ENCODE data around the gene IL3. TPM values are rescaled to one million over a fixed set of nuclear protein-coding genes. Genes with fewer than 3 reads are reported as not detected.

Gene IL3
- total and polyA plus RNA-seq, 2 of the 4 experiments (the other 2 are of a cell fraction) = not detected

DNA sequence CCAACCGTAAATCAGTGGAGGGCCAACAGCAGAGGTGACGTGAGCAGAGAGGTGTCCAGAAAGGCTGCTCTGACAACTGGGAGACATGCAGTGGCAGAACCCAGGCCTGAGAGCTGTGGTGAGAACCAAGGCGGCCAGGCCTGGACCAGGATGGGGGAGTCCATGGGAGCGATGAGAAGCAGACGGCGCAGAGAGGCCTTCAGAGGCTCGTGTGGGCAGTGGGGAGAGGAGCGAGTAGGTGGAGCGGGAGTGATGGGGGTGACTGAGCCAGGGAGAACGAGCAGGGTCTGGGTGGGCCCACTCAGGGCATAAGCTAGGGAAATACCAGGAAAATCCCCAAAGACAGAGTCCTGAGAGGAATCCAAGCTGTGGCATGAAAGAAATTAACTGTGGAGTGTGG, 7.9 kb upstream of the IL3 start:
- TF ChIP-seq CHD1 (IDR thresholded peaks at IDR 0.05; ENCODE audit: low read depth, low read length) (no peak), BHLHE40 (IDR thresholded peaks at IDR 0.05; ENCODE audit: low read depth, low read length) (no peak), FOS (IDR thresholded peaks at IDR 0.05; ENCODE audit: low read depth, low read length) (no peak), MXI1 (IDR thresholded peaks at IDR 0.05; ENCODE audit: borderline replicate concordance, low read depth, low read length) (no peak), RFX5 (IDR thresholded peaks at IDR 0.05; ENCODE audit: low read depth, low read length) (no peak), RCOR1 (IDR thresholded peaks at IDR 0.05; ENCODE audit: insufficient replicate concordance, low read length) (no peak), RAD21 (IDR thresholded peaks at IDR 0.05; ENCODE audit: low read length) (no peak), NFE2L2 (IDR thresholded peaks at IDR 0.05; ENCODE audit: low read depth, low read length) (no peak), CEBPB (IDR thresholded peaks at IDR 0.05; ENCODE audit: low read depth, low read length) (no peak), MAZ (IDR thresholded peaks at IDR 0.05; ENCODE audit: borderline replicate concordance, low read depth, low read length) (no peak), SMC3 (IDR thresholded peaks at IDR 0.05; ENCODE audit: low read depth, low read length) (no peak), MAFK (IDR thresholded peaks at IDR 0.05; ENCODE audit: low read depth, low read length) (no peak), POLR2A (IDR thresholded peaks at IDR 0.05; ENCODE audit: low read depth, low read length) (no peak)
- TF ChIP-seq, protein P1, sequence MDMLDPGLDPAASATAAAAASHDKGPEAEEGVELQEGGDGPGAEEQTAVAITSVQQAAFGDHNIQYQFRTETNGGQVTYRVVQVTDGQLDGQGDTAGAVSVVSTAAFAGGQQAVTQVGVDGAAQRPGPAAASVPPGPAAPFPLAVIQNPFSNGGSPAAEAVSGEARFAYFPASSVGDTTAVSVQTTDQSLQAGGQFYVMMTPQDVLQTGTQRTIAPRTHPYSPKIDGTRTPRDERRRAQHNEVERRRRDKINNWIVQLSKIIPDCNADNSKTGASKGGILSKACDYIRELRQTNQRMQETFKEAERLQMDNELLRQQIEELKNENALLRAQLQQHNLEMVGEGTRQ (IDR thresholded peaks at IDR 0.05; ENCODE audit: low read depth, low read length) = no peak
- TF ChIP-seq, protein P2, sequence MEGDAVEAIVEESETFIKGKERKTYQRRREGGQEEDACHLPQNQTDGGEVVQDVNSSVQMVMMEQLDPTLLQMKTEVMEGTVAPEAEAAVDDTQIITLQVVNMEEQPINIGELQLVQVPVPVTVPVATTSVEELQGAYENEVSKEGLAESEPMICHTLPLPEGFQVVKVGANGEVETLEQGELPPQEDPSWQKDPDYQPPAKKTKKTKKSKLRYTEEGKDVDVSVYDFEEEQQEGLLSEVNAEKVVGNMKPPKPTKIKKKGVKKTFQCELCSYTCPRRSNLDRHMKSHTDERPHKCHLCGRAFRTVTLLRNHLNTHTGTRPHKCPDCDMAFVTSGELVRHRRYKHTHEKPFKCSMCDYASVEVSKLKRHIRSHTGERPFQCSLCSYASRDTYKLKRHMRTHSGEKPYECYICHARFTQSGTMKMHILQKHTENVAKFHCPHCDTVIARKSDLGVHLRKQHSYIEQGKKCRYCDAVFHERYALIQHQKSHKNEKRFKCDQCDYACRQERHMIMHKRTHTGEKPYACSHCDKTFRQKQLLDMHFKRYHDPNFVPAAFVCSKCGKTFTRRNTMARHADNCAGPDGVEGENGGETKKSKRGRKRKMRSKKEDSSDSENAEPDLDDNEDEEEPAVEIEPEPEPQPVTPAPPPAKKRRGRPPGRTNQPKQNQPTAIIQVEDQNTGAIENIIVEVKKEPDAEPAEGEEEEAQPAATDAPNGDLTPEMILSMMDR (conservative IDR thresholded peaks at IDR 0.05; ENCODE audit: low read depth, low read length) = no peak
- TF ChIP-seq, protein P3, sequence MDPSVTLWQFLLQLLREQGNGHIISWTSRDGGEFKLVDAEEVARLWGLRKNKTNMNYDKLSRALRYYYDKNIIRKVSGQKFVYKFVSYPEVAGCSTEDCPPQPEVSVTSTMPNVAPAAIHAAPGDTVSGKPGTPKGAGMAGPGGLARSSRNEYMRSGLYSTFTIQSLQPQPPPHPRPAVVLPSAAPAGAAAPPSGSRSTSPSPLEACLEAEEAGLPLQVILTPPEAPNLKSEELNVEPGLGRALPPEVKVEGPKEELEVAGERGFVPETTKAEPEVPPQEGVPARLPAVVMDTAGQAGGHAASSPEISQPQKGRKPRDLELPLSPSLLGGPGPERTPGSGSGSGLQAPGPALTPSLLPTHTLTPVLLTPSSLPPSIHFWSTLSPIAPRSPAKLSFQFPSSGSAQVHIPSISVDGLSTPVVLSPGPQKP (IDR thresholded peaks at IDR 0.05; ENCODE audit: borderline replicate concordance, low read depth, low read length) = no peak
- Histone ChIP-seq H3K4me3 (ENCODE audit: insufficient read depth, low read depth, low read length) (no peak overlapping the region), H2AK9ac (replicated peaks; ENCODE audit: low read depth, low read length, poor library complexity) (no peak overlapping the region), H3K9me1 (ENCODE audit: insufficient read depth, low read length) (no peaks in the 10 kb centered on the region), H3K4ac (ENCODE audit: low read depth, low read length) (no peak overlapping the region), H4K8ac (ENCODE audit: low read depth in 2 of 2, low read length in 2 of 2) (no peak overlapping the region), H3K27ac (ENCODE audit: insufficient read depth, low read length) (no peak overlapping the region), H3K36me3 (ENCODE audit: control insufficient read depth, insufficient read depth, low read length) (no peaks in the 10 kb centered on the region), H3K4me2 (ENCODE audit: low read depth, low read length) (no peak overlapping the region), H4K5ac (ENCODE audit: low read depth, low read length) (no peak overlapping the region), H2AK5ac (ENCODE audit: low read depth, low read length) (no peak overlapping the region), H3K9me3 (ENCODE audit: control insufficient read depth, insufficient read depth, low read length) (no peaks in the 10 kb centered on the region), H3K18ac (ENCODE audit: low read depth, low read length) (no peak overlapping the region), H2AFZ (replicated peaks; ENCODE audit: low read length, poor library complexity) (no peak overlapping the region), H4K20me1 (ENCODE audit: insufficient read depth, low read length) (no peaks in the 10 kb centered on the region), H2BK5ac (ENCODE audit: low read depth, low read length, poor library complexity, severe bottlenecking) (no peak overlapping the region), H3K14ac (replicated peaks; ENCODE audit: low read depth, low read length) (no peak overlapping the region), H3K9ac (ENCODE audit: low read depth, low read length) (no peak overlapping the region), H2BK120ac (ENCODE audit: low read depth, low read length) (no peak overlapping the region), H2BK15ac (ENCODE audit: low read depth, low read length) (no peak overlapping the region), H3K27me3 (ENCODE audit: control insufficient read depth, insufficient read depth, low read length) (peaks cover 47% of the 10 kb centered on the region), H3K56ac (ENCODE audit: extremely low read depth, insufficient read depth, low read length) (no peak overlapping the region), H3K79me1 (ENCODE audit: low read depth in 1 of 2, low read length in 2 of 2) (no peaks in the 10 kb centered on the region), H3K23ac (ENCODE audit: low read depth, low read length) (no peak overlapping the region), H4K91ac (ENCODE audit: insufficient read depth, low read depth, low read length) (no peak overlapping the region), H3K4me1 (ENCODE audit: control insufficient read depth, insufficient read depth, low read length) (no peaks in the 10 kb centered on the region), H2BK20ac (ENCODE audit: low read depth, low read length) (no peak overlapping the region)
- BruUV-seq (replicated peaks) = no TSS peak
- DNase-seq (no peak), ATAC-seq (ENCODE audit: low read depth) (no peak)
- ChIA-PET CTCF (no interaction called here), POLR2A (ENCODE audit: unreplicated experiment) (no interaction called here)
- intact Hi-C loops (cut with micrococcal nuclease) (no loop called here), dilution Hi-C loops (cut with HindIII; ENCODE audit: low sequenced_read_pairs, unreplicated experiment) (no loop called here), in situ Hi-C loops (cut with MboI; ENCODE audit: low sequenced_read_pairs) (no loop called here)
- WGBS, 2 experiments (ENCODE audit: extremely low coverage in 2 of 2, insufficient read length in 1 of 2) = 74% methylated on average over 7 of the region's 10 CpGs; no CpG with 5 or more reads in 1 of the 2 experiments
